Fibroblast of skin of right quadriceps (primary cell): ENCODE results near the gene CTTNBP2NL.
"Not testable (repeated sequence)": the region's sequence is repeated elsewhere in the genome, so short reads cannot be mapped to it uniquely, and the experiment has no call there.

Source experiments
- DNase-seq: peaks from one replicate; pipeline ENCODE4 v3.0.0-alpha.2; 2013

The CTTNBP2NL gene

GRCh38 chr1:112470324-112470723 lies 74.3 kb downstream of the CTTNBP2NL start:
- DNase-seq = not testable (repeated sequence)

GRCh38 chr1:112470966-112471365 lies 75.0 kb downstream of the CTTNBP2NL start:
- DNase-seq = no peak

- no peak for DNase-seq
Observed at GRCh38 chr1:112472142-112472541, 76.1 kb downstream of the CTTNBP2NL start.

GRCh38 chr1:112477550-112477949 lies 81.5 kb downstream of the CTTNBP2NL start:
- no peak for DNase-seq

- DNase-seq = no peak
Observed at GRCh38 chr1:112478314-112478713, 82.3 kb downstream of the CTTNBP2NL start.

GRCh38 chr1:112486063-112486462 lies 90.0 kb downstream of the CTTNBP2NL start:
- not testable (repeated sequence) for DNase-seq

- not testable (repeated sequence) for DNase-seq
Observed at GRCh38 chr1:112487686-112488085, 91.7 kb downstream of the CTTNBP2NL start.

- no peak for DNase-seq
Observed at GRCh38 chr1:112488141-112488540, 92.1 kb downstream of the CTTNBP2NL start.

- DNase-seq = no peak
Observed at GRCh38 chr1:112492076-112492475, 96.1 kb downstream of the CTTNBP2NL start.

GRCh38 chr1:112493351-112493750 lies 97.3 kb downstream of the CTTNBP2NL start:
- no peak for DNase-seq

- DNase-seq = no peak
Observed at GRCh38 chr1:112496290-112496689, 100.3 kb downstream of the CTTNBP2NL start.

- peak; percentile 72 for DNase-seq
Observed at GRCh38 chr1:112501810-112502641, 106.0 kb downstream of the CTTNBP2NL start.

- peak; percentile 60 for DNase-seq
Observed at GRCh38 chr1:112502826-112503225, 106.8 kb downstream of the CTTNBP2NL start.

- DNase-seq = no peak
Observed at GRCh38 chr1:112504001-112504660, 108.1 kb downstream of the CTTNBP2NL start.

- DNase-seq = no peak
Observed at GRCh38 chr1:112504661-112505399, 108.8 kb downstream of the CTTNBP2NL start.

GRCh38 chr1:112505400-112505785 lies 109.4 kb downstream of the CTTNBP2NL start:
- no peak for DNase-seq

GRCh38 chr1:112505878-112506277 lies 109.9 kb downstream of the CTTNBP2NL start:
- no peak for DNase-seq

- no peak for DNase-seq
Observed at GRCh38 chr1:112506306-112506705, 110.3 kb downstream of the CTTNBP2NL start.

- no peak for DNase-seq
Observed at GRCh38 chr1:112506731-112507130, 110.7 kb downstream of the CTTNBP2NL start.

- DNase-seq = no peak
Observed at GRCh38 chr1:112507336-112507735, 111.3 kb downstream of the CTTNBP2NL start.

- no peak for DNase-seq
Observed at GRCh38 chr1:112507921-112508277, 111.9 kb downstream of the CTTNBP2NL start.

GRCh38 chr1:112508278-112509004 lies 112.4 kb downstream of the CTTNBP2NL start, which contains the start of gene WNT2B:
TSS of gene WNT2B (plus strand) at chr1:112508965. CDS start at chr1:112509263, 298 bp downstream.
- no peak for DNase-seq
